ENCODE results near the gene FRYL. TPM values are rescaled to one million over a fixed set of nuclear protein-coding genes. Genes with fewer than 3 reads are reported as not detected.

FRYL gene
- total RNA-seq, 1 donor, result 44.0 TPM

DNA sequence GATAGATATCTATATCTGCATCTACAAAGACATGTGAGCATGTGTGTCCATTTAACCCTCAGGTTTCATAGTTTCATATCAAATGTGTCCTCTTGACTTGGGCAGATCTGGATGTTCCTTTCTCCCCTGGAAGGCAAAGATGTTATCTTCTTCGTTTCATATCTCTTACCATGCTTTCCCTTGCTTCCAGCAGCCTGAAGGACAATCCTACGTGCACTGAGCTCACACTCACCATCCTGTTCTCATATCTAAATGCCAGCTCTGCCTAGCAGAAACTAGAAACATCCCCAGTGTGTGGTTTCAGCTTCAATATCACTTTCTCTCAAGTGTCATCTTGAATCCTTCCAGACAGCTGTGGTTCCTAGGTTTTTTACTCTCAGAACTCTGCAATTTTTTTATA is 223.8 kb downstream of the FRYL start:
- no peak overlapping the region for H3K4me3 ChIP-seq (ENCODE audit: low read depth, low read length)
- TF ChIP-seq, protein P1, sequence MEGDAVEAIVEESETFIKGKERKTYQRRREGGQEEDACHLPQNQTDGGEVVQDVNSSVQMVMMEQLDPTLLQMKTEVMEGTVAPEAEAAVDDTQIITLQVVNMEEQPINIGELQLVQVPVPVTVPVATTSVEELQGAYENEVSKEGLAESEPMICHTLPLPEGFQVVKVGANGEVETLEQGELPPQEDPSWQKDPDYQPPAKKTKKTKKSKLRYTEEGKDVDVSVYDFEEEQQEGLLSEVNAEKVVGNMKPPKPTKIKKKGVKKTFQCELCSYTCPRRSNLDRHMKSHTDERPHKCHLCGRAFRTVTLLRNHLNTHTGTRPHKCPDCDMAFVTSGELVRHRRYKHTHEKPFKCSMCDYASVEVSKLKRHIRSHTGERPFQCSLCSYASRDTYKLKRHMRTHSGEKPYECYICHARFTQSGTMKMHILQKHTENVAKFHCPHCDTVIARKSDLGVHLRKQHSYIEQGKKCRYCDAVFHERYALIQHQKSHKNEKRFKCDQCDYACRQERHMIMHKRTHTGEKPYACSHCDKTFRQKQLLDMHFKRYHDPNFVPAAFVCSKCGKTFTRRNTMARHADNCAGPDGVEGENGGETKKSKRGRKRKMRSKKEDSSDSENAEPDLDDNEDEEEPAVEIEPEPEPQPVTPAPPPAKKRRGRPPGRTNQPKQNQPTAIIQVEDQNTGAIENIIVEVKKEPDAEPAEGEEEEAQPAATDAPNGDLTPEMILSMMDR (IDR thresholded peaks at IDR 0.05; ENCODE audit: insufficient read depth, low read depth, low read length), result no peak
- DNase-seq (ENCODE audit: low read depth), result no peak

DNA sequence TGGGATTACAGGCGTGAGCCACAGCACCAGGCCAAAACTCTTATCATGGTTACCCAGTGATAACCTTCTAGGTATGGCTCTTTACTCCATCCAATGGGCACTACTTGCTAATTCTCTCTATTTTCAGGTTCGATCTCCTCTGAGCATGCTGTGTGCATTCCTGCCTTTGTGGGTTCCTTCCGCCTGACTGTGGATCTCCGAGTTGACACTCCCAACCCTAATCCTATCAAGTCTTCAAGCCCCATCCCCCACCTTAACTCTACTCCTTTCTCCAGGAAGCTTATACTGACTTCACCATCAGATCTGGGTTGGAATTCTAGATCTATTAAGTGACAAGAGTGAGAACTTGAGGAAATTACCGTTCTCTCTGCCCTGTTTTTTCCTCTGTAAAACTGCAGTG is 225.5 kb downstream of the FRYL start:
- DNase-seq (ENCODE audit: low read depth), result no peak
- H3K4me3 ChIP-seq (ENCODE audit: low read depth, low read length), result no peak overlapping the region
- TF ChIP-seq, protein P1 (IDR thresholded peaks at IDR 0.05; ENCODE audit: insufficient read depth, low read depth, low read length), result no peak

DNA sequence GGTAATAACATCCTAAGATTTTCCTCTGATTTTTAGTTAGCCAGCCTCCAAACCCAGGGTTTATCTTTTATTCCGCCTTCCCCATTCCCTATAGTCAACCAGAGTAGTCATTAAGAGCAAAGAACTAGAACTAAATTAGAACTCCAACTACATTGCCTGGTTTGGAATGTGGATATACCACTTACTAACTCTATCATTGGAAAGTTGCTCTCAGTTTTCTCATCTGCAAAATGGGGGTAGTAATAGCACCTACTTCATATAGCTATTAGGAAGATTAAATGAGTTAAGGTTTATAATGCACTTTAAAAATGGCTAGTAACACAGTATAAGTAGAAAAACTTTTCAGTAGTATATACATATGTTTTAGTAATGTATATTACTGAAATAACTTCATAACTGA is 226.4 kb downstream of the FRYL start:
- TF ChIP-seq, protein P1 (IDR thresholded peaks at IDR 0.05; ENCODE audit: insufficient read depth, low read depth, low read length), result no peak
- DNase-seq (ENCODE audit: low read depth), result no peak
- H3K4me3 ChIP-seq (ENCODE audit: low read depth, low read length), result no peak overlapping the region

DNA sequence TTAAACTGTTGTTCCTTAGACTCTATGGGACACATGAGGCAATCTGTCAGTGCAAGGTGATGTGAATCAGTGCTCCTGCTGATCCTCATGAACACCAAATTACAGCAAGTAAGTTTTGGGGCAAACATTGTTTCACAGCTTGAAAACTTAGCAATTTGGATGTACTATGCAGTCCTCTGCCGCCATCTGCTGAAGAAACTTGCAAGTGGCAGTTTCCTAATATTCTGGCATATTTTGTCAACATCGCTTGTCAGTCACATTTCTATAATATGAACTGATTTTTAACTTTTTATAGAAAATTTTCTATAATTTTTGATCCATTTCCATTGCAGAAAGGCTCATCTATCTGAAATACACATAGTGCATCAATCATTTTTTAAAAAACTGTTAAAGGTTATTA is 233.7 kb downstream of the FRYL start:
- H3K4me3 ChIP-seq (ENCODE audit: low read depth, low read length), result no peak overlapping the region
- TF ChIP-seq, protein P1 (IDR thresholded peaks at IDR 0.05; ENCODE audit: insufficient read depth, low read depth, low read length), result peak; percentile 62
- peak; percentile 63 for DNase-seq (ENCODE audit: low read depth)

DNA sequence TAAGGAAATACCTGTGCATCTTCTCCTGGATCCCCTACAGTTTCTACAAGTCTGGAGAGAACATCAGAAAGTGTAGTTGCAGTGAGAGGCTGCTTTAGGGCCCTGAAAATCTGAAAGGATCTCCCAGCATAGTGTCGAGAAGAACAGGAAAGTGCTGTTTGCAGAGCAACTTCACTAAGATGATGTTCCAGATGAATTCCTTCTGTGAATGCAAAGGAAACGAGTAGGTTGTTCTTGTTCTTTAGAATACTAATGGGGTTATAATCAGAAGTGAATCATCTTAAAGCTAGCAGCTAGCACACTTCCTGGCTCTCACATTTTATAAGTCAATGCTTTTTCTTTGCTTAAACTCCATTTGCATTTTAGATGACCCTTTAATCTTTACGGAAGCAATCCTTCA is 236.3 kb downstream of the FRYL start:
- DNase-seq (ENCODE audit: low read depth), result no peak
- TF ChIP-seq, protein P1 (IDR thresholded peaks at IDR 0.05; ENCODE audit: insufficient read depth, low read depth, low read length), result no peak
- no peak overlapping the region for H3K4me3 ChIP-seq (ENCODE audit: low read depth, low read length)

DNA sequence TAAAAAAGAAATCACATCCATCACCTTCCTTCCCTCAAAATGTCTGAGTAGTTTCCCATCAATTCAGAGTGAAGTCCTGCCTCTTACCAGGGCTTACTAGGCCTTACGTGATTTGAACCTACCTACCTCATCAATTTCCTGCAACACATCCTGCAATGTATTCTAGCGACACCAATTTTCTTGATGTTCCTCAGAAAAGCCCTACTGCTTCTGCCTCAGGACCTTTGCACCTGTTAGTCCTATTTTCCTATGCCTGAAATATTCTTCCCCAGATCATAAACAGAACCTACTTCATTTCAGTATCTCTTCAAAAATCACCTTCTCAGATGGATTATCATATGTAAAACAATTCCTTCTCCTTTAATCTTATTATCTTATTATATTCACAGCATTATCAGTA is 237.2 kb downstream of the FRYL start:
- no peak overlapping the region for H3K4me3 ChIP-seq (ENCODE audit: low read depth, low read length)
- no peak for DNase-seq (ENCODE audit: low read depth)
- TF ChIP-seq, protein P1 (IDR thresholded peaks at IDR 0.05; ENCODE audit: insufficient read depth, low read depth, low read length), result no peak

DNA sequence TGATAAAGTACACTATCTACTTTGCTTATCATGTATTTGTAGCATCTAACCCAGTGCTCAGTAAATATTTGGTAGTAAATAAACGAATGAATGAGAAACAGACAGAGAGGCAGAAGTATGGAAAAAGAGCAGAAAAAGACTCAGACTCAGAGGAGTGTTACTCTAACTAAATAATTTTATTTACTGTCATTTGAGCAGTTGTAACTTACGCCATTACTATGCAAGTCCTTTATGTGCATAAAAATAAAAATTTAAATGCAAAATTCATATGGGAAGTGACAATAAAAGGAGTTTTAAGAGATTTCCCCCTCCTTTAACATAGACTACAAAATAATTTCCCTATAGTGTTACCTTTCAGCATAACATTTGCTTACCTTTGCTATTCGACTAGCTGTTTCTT is 240.5 kb downstream of the FRYL start:
- no peak for DNase-seq (ENCODE audit: low read depth)
- TF ChIP-seq, protein P1 (IDR thresholded peaks at IDR 0.05; ENCODE audit: insufficient read depth, low read depth, low read length), result no peak

More for the DNA sequence above, 240.5 kb downstream of the FRYL start:
- H3K4me3 ChIP-seq (ENCODE audit: low read depth, low read length), result no peak overlapping the region
